GM15510 (cell line): ENCODE data around the gene RNASEH2C.

ENCODE experiments used
- POLR2A ChIP-seq: IDR thresholded peaks from 3 replicates; pipeline ENCODE4 v1.6.1; 2011; ENCODE audit warnings: borderline replicate concordance; ENCODE audit not compliant: insufficient read length; ENCODE audit errors: extremely low read depth

Gene RNASEH2C

GRCh38 chr11:65700399-65700798 lies 20.2 kb downstream of the RNASEH2C start:
- TF ChIP-seq POLR2A: no peak

GRCh38 chr11:65699306-65699705 lies 21.3 kb downstream of the RNASEH2C start:
- no peak for TF ChIP-seq POLR2A

GRCh38 chr11:65698205-65698604 lies 22.4 kb downstream of the RNASEH2C start:
- TF ChIP-seq POLR2A: no peak

- no peak for TF ChIP-seq POLR2A
These were observed 23.6 kb downstream of the RNASEH2C start for GRCh38 chr11:65696802-65697552.

GRCh38 chr11:65695459-65696241 lies 24.9 kb downstream of the RNASEH2C start:
- no peak for TF ChIP-seq POLR2A

- no peak for TF ChIP-seq POLR2A
These were observed 28.2 kb downstream of the RNASEH2C start for GRCh38 chr11:65692367-65692766.

GRCh38 chr11:65685981-65686380 lies 34.6 kb downstream of the RNASEH2C start:
- TF ChIP-seq POLR2A: no peak

- no peak for TF ChIP-seq POLR2A
These were observed 40.3 kb downstream of the RNASEH2C start for GRCh38 chr11:65680192-65680743.

GRCh38 chr11:65672982-65673381 lies 47.6 kb downstream of the RNASEH2C start:
- TF ChIP-seq POLR2A: no peak

- no peak for TF ChIP-seq POLR2A
These were observed 48.3 kb downstream of the RNASEH2C start for GRCh38 chr11:65672180-65672860.
